Spleen (tissue), 7 donors: ENCODE measurements around the gene HOGA1.

Experiments used
- POLR2A ChIP-seq, 3 donors: fragments of 450-650 bp; IDR thresholded peaks; one replicate each; pipeline ENCODE4 v1.5.1; 2017; ENCODE audit warnings: antibody characterized with exemption in 3 of 3, mild to moderate bottlenecking in 1 of 3
- TF ChIP-seq, protein P1 (sequence below), 11 experiments: fragments of 200-600 bp in 7 of 11; fragments of 450-650 bp in 4 of 11; sonication (generic) in 4 of 11; IDR thresholded peaks in 8 of 11; conservative IDR thresholded peaks in 3 of 11; 1 replicate in 7 of 11; 2 replicates in 4 of 11; pipeline versions ENCODE4 v1.4.0 to v1.8.0; 2016 to 2021; ENCODE audit warnings: antibody characterized with exemption in 11 of 11, inconsistent platforms in 4 of 11, mild to moderate bottlenecking in 1 of 11
- donor health status: DM: no; HTN: no; CAD: no; lungs with moderate emphysema.
- donor health status: DM: no; HTN: no; CAD: no.
- donor health status: DM: no; HTN: no; CAD: no.

DNA sequence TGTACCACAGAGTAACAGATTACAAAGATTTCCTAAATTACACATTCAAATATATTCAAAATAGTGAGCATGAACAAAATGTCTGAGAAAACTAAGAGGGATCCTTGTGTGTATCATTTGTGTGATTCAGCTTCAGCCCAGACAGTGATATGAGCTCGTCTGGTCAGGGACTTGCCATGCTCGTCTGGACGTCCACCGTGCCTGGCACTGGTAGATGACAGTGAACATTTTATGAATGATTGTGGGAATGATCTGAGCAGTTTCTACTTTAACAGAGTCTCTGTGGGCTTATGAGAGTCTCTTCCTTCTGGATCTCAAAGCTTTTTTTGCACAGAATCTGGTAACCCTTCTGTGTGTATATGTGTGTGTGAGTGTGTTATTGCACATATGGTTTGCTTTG lies 45.8 kb upstream of the HOGA1 start:
- TF ChIP-seq, protein P1, sequence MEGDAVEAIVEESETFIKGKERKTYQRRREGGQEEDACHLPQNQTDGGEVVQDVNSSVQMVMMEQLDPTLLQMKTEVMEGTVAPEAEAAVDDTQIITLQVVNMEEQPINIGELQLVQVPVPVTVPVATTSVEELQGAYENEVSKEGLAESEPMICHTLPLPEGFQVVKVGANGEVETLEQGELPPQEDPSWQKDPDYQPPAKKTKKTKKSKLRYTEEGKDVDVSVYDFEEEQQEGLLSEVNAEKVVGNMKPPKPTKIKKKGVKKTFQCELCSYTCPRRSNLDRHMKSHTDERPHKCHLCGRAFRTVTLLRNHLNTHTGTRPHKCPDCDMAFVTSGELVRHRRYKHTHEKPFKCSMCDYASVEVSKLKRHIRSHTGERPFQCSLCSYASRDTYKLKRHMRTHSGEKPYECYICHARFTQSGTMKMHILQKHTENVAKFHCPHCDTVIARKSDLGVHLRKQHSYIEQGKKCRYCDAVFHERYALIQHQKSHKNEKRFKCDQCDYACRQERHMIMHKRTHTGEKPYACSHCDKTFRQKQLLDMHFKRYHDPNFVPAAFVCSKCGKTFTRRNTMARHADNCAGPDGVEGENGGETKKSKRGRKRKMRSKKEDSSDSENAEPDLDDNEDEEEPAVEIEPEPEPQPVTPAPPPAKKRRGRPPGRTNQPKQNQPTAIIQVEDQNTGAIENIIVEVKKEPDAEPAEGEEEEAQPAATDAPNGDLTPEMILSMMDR (IDR thresholded peaks at IDR 0.05 in 8 of 11, conservative IDR thresholded peaks at IDR 0.05 in 3 of 11), result no peak
- no peak for TF ChIP-seq POLR2A (IDR thresholded peaks at IDR 0.05)
